ENCODE results near the gene TRIML2.

The TRIML2 gene

GRCh38 chr4:188109157-188109755 is at the start of gene TRIML2:
Gene TRIML2 (minus strand): TSS chr4:188109603. CDS start chr4:188105368, 4,235 bp downstream.
- Mint-ChIP-seq H3K36me3 (ENCODE audit: insufficient read depth) (no peaks in the 10 kb centered on the region), H3K4me3 (no peak within 1 kb of the TSS), H3K9me3 (peaks cover 22% of the 10 kb centered on the region), H3K27ac (ENCODE audit: low read depth) (no peak within 1 kb of the TSS), H3K27me3 (no peaks in the 10 kb centered on the region), H3K4me1 (no peaks in the 10 kb centered on the region)
- DNase-seq (ENCODE audit: low spot score in 2 of 2) (no peak), ATAC-seq (replicated peaks; ENCODE audit: extremely low read depth, poor library complexity, severe bottlenecking) (no peak)

GRCh38 chr4:188158336-188158735 is 48.9 kb upstream of the TRIML2 start:
- Mint-ChIP-seq H3K36me3 (ENCODE audit: insufficient read depth) (no peaks in the 10 kb centered on the region), H3K27me3 (no peaks in the 10 kb centered on the region), H3K27ac (ENCODE audit: low read depth) (no peak overlapping the region), H3K4me1 (no peaks in the 10 kb centered on the region), H3K4me3 (no peak overlapping the region), H3K9me3 (peaks cover 16% of the 10 kb centered on the region)
- ATAC-seq (replicated peaks; ENCODE audit: extremely low read depth, poor library complexity, severe bottlenecking) (no peak), DNase-seq (ENCODE audit: low spot score in 2 of 2) (no peak)

- Mint-ChIP-seq H3K36me3 (ENCODE audit: insufficient read depth) (peaks cover 3% of the 10 kb centered on the region), H3K27ac (ENCODE audit: low read depth) (no peak overlapping the region), H3K9me3 (peaks cover 12% of the 10 kb centered on the region), H3K27me3 (no peaks in the 10 kb centered on the region), H3K4me1 (no peaks in the 10 kb centered on the region), H3K4me3 (no peak overlapping the region)
- no peak for DNase-seq (ENCODE audit: low spot score in 2 of 2)
- ATAC-seq (replicated peaks; ENCODE audit: extremely low read depth, poor library complexity, severe bottlenecking) = no peak
These were observed 45.4 kb upstream of the TRIML2 start for GRCh38 chr4:188154668-188155405.

- H3K27me3 Mint-ChIP-seq = no peaks in the 10 kb centered on the region
- ATAC-seq (replicated peaks; ENCODE audit: extremely low read depth, poor library complexity, severe bottlenecking) = no peak
- H3K9me3 Mint-ChIP-seq = peaks cover 5% of the 10 kb centered on the region
- DNase-seq (ENCODE audit: low spot score in 2 of 2) = no peak
- H3K4me3 Mint-ChIP-seq = no peak overlapping the region
- H3K27ac Mint-ChIP-seq (ENCODE audit: low read depth) = no peak overlapping the region
- no peaks in the 10 kb centered on the region for H3K4me1 Mint-ChIP-seq
- peaks cover 3% of the 10 kb centered on the region for H3K36me3 Mint-ChIP-seq (ENCODE audit: insufficient read depth)
These were observed 38.4 kb upstream of the TRIML2 start for GRCh38 chr4:188147776-188148175.

- H3K27ac Mint-ChIP-seq (ENCODE audit: low read depth) = no peak overlapping the region
- no peaks in the 10 kb centered on the region for H3K27me3 Mint-ChIP-seq
- no peak for ATAC-seq (replicated peaks; ENCODE audit: extremely low read depth, poor library complexity, severe bottlenecking)
- DNase-seq (ENCODE audit: low spot score in 2 of 2) = no peak
- peaks cover 5% of the 10 kb centered on the region for H3K9me3 Mint-ChIP-seq
- no peak overlapping the region for H3K4me3 Mint-ChIP-seq
- peaks cover 3% of the 10 kb centered on the region for H3K36me3 Mint-ChIP-seq (ENCODE audit: insufficient read depth)
- H3K4me1 Mint-ChIP-seq = no peaks in the 10 kb centered on the region
These were observed 37.8 kb upstream of the TRIML2 start for GRCh38 chr4:188147176-188147575.

GRCh38 chr4:188146618-188147017 is 37.2 kb upstream of the TRIML2 start:
- Mint-ChIP-seq H3K27ac (ENCODE audit: low read depth) (no peak overlapping the region), H3K4me1 (no peaks in the 10 kb centered on the region), H3K36me3 (ENCODE audit: insufficient read depth) (peaks cover 3% of the 10 kb centered on the region), H3K9me3 (peaks cover 5% of the 10 kb centered on the region), H3K4me3 (no peak overlapping the region), H3K27me3 (no peaks in the 10 kb centered on the region)
- ATAC-seq (replicated peaks; ENCODE audit: extremely low read depth, poor library complexity, severe bottlenecking) (no peak), DNase-seq (ENCODE audit: low spot score in 2 of 2) (no peak)

GRCh38 chr4:188145601-188146000 is 36.2 kb upstream of the TRIML2 start:
- no peaks in the 10 kb centered on the region for H3K4me1 Mint-ChIP-seq
- DNase-seq (ENCODE audit: low spot score in 2 of 2) = no peak
- H3K36me3 Mint-ChIP-seq (ENCODE audit: insufficient read depth) = peaks cover 3% of the 10 kb centered on the region

GRCh38 chr4:188143731-188144130 is 34.3 kb upstream of the TRIML2 start:
- Mint-ChIP-seq H3K4me1 (no peaks in the 10 kb centered on the region), H3K4me3 (no peak overlapping the region), H3K27ac (ENCODE audit: low read depth) (no peak overlapping the region), H3K27me3 (no peaks in the 10 kb centered on the region), H3K9me3 (peaks cover 5% of the 10 kb centered on the region), H3K36me3 (ENCODE audit: insufficient read depth) (peaks cover 2% of the 10 kb centered on the region)
- no peak for ATAC-seq (replicated peaks; ENCODE audit: extremely low read depth, poor library complexity, severe bottlenecking)
- DNase-seq (ENCODE audit: low spot score in 2 of 2) = no peak

More at GRCh38 chr4:188145601-188146000, 36.2 kb upstream of the TRIML2 start:
- Mint-ChIP-seq H3K9me3 (peaks cover 5% of the 10 kb centered on the region), H3K27ac (ENCODE audit: low read depth) (no peak overlapping the region), H3K27me3 (no peaks in the 10 kb centered on the region), H3K4me3 (no peak overlapping the region)
- no peak for ATAC-seq (replicated peaks; ENCODE audit: extremely low read depth, poor library complexity, severe bottlenecking)

- H3K4me1 Mint-ChIP-seq = no peaks in the 10 kb centered on the region
- no peak for ATAC-seq (replicated peaks; ENCODE audit: extremely low read depth, poor library complexity, severe bottlenecking)
- no peaks in the 10 kb centered on the region for H3K27me3 Mint-ChIP-seq
- no peak overlapping the region for H3K27ac Mint-ChIP-seq (ENCODE audit: low read depth)
- no peak overlapping the region for H3K4me3 Mint-ChIP-seq
- no peak for DNase-seq (ENCODE audit: low spot score in 2 of 2)
- H3K36me3 Mint-ChIP-seq (ENCODE audit: insufficient read depth) = peaks cover 2% of the 10 kb centered on the region
- peaks cover 3% of the 10 kb centered on the region for H3K9me3 Mint-ChIP-seq
These were observed 30.3 kb upstream of the TRIML2 start for GRCh38 chr4:188139671-188140070.

- DNase-seq (ENCODE audit: low spot score in 2 of 2) (no peak), ATAC-seq (replicated peaks; ENCODE audit: extremely low read depth, poor library complexity, severe bottlenecking) (no peak)
- no peaks in the 10 kb centered on the region for H3K27me3 Mint-ChIP-seq
- H3K4me1 Mint-ChIP-seq = no peaks in the 10 kb centered on the region
- H3K4me3 Mint-ChIP-seq = no peak within 1 kb of the TSS
- H3K36me3 Mint-ChIP-seq (ENCODE audit: insufficient read depth) = peaks cover 2% of the 10 kb centered on the region
- no peak within 1 kb of the TSS for H3K27ac Mint-ChIP-seq (ENCODE audit: low read depth)
- H3K9me3 Mint-ChIP-seq = no peaks in the 10 kb centered on the region
These were observed 29.7 kb upstream of the TRIML2 start, which contains the start of gene TRIML1 for GRCh38 chr4:188139141-188139540. Gene TRIML1 (plus strand): TSS chr4:188139441. CDS start chr4:188139559, 118 bp downstream.

GRCh38 chr4:188138227-188138626 is 28.8 kb upstream of the TRIML2 start:
- Mint-ChIP-seq H3K9me3 (no peaks in the 10 kb centered on the region), H3K36me3 (ENCODE audit: insufficient read depth) (peaks cover 2% of the 10 kb centered on the region), H3K27me3 (no peaks in the 10 kb centered on the region), H3K4me3 (no peak overlapping the region), H3K27ac (ENCODE audit: low read depth) (no peak overlapping the region), H3K4me1 (no peaks in the 10 kb centered on the region)
- DNase-seq (ENCODE audit: low spot score in 2 of 2) = no peak
- ATAC-seq (replicated peaks; ENCODE audit: extremely low read depth, poor library complexity, severe bottlenecking) = no peak

- H3K4me3 Mint-ChIP-seq = no peak overlapping the region
- ATAC-seq (replicated peaks; ENCODE audit: extremely low read depth, poor library complexity, severe bottlenecking) (no peak), DNase-seq (ENCODE audit: low spot score in 2 of 2) (no peak)
- H3K36me3 Mint-ChIP-seq (ENCODE audit: insufficient read depth) = no peaks in the 10 kb centered on the region
- no peaks in the 10 kb centered on the region for H3K4me1 Mint-ChIP-seq
- H3K27me3 Mint-ChIP-seq = no peaks in the 10 kb centered on the region
- peaks cover 8% of the 10 kb centered on the region for H3K9me3 Mint-ChIP-seq
- no peak overlapping the region for H3K27ac Mint-ChIP-seq (ENCODE audit: low read depth)
These were observed 22.8 kb upstream of the TRIML2 start for GRCh38 chr4:188132232-188132631.

GRCh38 chr4:188130355-188130754 is 21.0 kb upstream of the TRIML2 start:
- DNase-seq (ENCODE audit: low spot score in 2 of 2) (no peak), ATAC-seq (replicated peaks; ENCODE audit: extremely low read depth, poor library complexity, severe bottlenecking) (no peak)
- Mint-ChIP-seq H3K36me3 (ENCODE audit: insufficient read depth) (no peaks in the 10 kb centered on the region), H3K27me3 (no peaks in the 10 kb centered on the region), H3K4me1 (no peaks in the 10 kb centered on the region), H3K9me3 (peaks cover 10% of the 10 kb centered on the region), H3K4me3 (no peak overlapping the region), H3K27ac (ENCODE audit: low read depth) (no peak overlapping the region)
